Smooth muscle cell (in vitro differentiated cells): ENCODE measurements around the gene ACVR2A. TPM values are rescaled to one million over a fixed set of nuclear protein-coding genes. Genes with fewer than 3 reads are reported as not detected.

Source experiments
- DNase-seq: peaks from one replicate; lab custom pipeline; 2025; ENCODE audit not compliant: unreplicated experiment; lab: John Stamatoyannopoulos, UW
- H2AFZ ChIP-seq: fragments of 200-600 bp; sonication (generic); 2 replicates; pipeline ENCODE4 v1.6.0; 2016; ENCODE audit warnings: antibody characterized with exemption, low read depth, mild to moderate bottlenecking
- H3F3A ChIP-seq: fragments of 200-600 bp; sonication (generic); 2 replicates; pipeline ENCODE4 v1.6.0; 2017; ENCODE audit warnings: antibody characterized with exemption, low read depth
- H3K27ac ChIP-seq: fragments of 200-600 bp; sonication (generic); 2 replicates; pipeline ENCODE4 v1.5.1; 2016; ENCODE audit warnings: low read depth, mild to moderate bottlenecking
- H3K27me3 ChIP-seq: fragments of 200-600 bp; sonication (generic); 2 replicates; pipeline ENCODE4 v1.6.1; 2016; ENCODE audit warnings: low read depth, mild to moderate bottlenecking
- H3K36me3 ChIP-seq: fragments of 200-600 bp; sonication (generic); 2 replicates; pipeline ENCODE4 v1.5.1; 2016; ENCODE audit warnings: low read depth
- H3K4me1 ChIP-seq: fragments of 200-600 bp; sonication (generic); 2 replicates; pipeline ENCODE4 v1.5.1; 2016; ENCODE audit warnings: low read depth
- H3K4me2 ChIP-seq: fragments of 200-600 bp; sonication (generic); 2 replicates; pipeline ENCODE4 v1.6.0; 2016; ENCODE audit warnings: mild to moderate bottlenecking
- H3K4me3 ChIP-seq: fragments of 200-600 bp; sonication (generic); 2 replicates; pipeline ENCODE4 v1.5.1; 2016; ENCODE audit warnings: mild to moderate bottlenecking
- H3K79me2 ChIP-seq: fragments of 200-600 bp; sonication (generic); 2 replicates; pipeline ENCODE4 v1.6.0; 2016; ENCODE audit warnings: low read depth, mild to moderate bottlenecking
- H3K9ac ChIP-seq: fragments of 200-600 bp; sonication (generic); 2 replicates; pipeline ENCODE4 v1.6.0; 2016; ENCODE audit warnings: low read depth
- H3K9me3 ChIP-seq: fragments of 200-600 bp; sonication (generic); replicated peaks from 2 replicates; pipeline ENCODE4 v1.5.1; 2016; ENCODE audit warnings: low read depth
- H4K20me1 ChIP-seq: fragments of 200-600 bp; sonication (generic); 2 replicates; pipeline ENCODE4 v1.6.0; 2016; ENCODE audit warnings: low read depth
- WGBS: methylation state at CpG from one replicate; pipeline ENCODE4 v1.1.7; 2016; ENCODE audit warnings: low lambda C conversion rate; 5-methylcytosine and 5-hydroxymethylcytosine counted together
- polyA plus RNA-seq: library from polyadenylated mRNA; unstranded; fragments of >200 nt; fragmentation: Nextera tagmentation; extraction: Ambion mirVana; gene quantifications from 2 replicates; pipeline ENCODE4 v1.2.1, GENCODE V29; 2016
- total RNA-seq: library from RNA; depleted of rRNA; stranded (reverse); fragments of >200 nt; gene quantifications from 2 replicates; pipeline ENCODE4 v1.2.3, GENCODE V29; 2014
- TF ChIP-seq, protein P1 (sequence below): fragments of 200-600 bp; sonication (generic); IDR thresholded peaks from 2 replicates; pipeline ENCODE4 v1.5.1; 2017; ENCODE audit warnings: borderline replicate concordance, mild to moderate bottlenecking, antibody characterized with exemption; ENCODE audit not compliant: insufficient read depth, poor library complexity, severe bottlenecking

ACVR2A gene
- total and polyA plus RNA-seq, 2 experiments from 2014 or later: 12.4 to 39.7 TPM

DNA sequence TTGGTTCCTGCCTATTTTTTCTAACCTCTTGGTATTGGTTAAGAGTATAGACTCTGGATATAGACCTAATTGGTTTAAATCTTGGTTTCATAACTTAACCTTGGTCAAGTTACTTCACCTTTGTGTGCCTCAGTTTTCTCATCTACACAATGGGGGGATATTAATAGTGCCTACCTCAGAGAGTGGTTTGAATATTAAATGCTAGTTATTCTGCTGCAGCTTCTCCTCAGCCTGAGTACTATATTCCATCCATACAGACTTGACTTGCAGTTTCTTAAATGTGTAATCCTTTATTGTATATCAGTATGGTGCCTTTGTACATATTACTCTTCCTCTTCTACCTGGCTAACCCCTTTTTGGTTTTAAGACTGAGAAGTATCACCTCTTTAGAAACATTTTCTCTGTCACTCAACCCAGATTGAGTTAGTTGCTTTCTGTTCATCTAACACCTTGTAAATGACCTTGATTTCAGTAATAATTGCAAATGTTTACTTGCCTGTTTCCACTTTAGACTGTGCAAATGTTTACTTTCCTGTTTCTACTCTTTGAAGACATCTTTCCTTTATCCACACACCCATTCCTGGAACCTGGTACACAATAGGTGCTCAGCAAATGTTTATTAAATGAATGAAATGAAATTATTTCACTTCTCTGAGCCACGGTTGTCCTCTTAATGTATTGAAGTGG lies 6.6 kb downstream of the ACVR2A start:
- Histone ChIP-seq H3K4me1 (peaks cover 17% of the 10 kb centered on the region), H3K36me3 (no peaks in the 10 kb centered on the region), H3K27me3 (no peaks in the 10 kb centered on the region), H3K4me3 (no peak overlapping the region), H3K4me2 (no peak overlapping the region), H3K9me3 (no peaks in the 10 kb centered on the region), H3K9ac (no peak overlapping the region), H2AFZ (no peak overlapping the region), H4K20me1 (peaks cover 100% of the 10 kb centered on the region), H3K27ac (no peak overlapping the region), H3K79me2 (peaks cover 100% of the 10 kb centered on the region), H3F3A (no peaks in the 10 kb centered on the region)
- TF ChIP-seq, protein P1, sequence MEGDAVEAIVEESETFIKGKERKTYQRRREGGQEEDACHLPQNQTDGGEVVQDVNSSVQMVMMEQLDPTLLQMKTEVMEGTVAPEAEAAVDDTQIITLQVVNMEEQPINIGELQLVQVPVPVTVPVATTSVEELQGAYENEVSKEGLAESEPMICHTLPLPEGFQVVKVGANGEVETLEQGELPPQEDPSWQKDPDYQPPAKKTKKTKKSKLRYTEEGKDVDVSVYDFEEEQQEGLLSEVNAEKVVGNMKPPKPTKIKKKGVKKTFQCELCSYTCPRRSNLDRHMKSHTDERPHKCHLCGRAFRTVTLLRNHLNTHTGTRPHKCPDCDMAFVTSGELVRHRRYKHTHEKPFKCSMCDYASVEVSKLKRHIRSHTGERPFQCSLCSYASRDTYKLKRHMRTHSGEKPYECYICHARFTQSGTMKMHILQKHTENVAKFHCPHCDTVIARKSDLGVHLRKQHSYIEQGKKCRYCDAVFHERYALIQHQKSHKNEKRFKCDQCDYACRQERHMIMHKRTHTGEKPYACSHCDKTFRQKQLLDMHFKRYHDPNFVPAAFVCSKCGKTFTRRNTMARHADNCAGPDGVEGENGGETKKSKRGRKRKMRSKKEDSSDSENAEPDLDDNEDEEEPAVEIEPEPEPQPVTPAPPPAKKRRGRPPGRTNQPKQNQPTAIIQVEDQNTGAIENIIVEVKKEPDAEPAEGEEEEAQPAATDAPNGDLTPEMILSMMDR: no peak
- no peak for DNase-seq
- WGBS: 94% methylated on average over 1 of the region's 1 CpG

DNA sequence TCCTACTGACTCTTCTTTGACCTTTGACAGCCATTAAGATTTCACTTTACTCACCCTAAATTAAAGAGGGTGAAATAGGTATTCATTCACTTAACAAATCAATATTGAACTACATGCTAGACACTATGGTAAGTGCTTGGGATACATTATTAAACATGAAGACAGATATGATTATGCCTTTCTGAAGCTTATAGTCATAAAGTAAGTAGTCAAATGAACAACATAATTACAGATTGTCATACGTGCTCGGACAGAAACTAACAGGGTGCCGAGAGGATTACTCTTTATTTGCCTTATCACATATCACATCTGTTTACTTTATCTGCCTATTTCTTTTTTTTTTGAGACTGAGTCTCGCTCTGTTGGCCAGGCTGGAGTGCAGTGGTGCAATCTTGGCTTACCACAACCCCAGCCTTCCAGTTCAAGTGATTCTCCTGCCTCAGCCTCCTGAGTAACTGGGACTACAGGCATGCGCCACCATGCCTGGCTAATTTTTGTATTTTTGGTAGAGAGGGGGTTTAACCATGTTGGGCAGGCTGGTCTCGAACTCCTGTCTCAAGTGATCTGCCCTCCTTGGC lies 9.8 kb downstream of the ACVR2A start:
- Histone ChIP-seq H3K79me2 (peaks cover 100% of the 10 kb centered on the region), H2AFZ (no peak overlapping the region), H3K27ac (no peak overlapping the region), H3K36me3 (no peaks in the 10 kb centered on the region), H3K9me3 (no peaks in the 10 kb centered on the region), H3K4me1 (peaks cover 17% of the 10 kb centered on the region), H3K4me3 (no peak overlapping the region), H3K9ac (no peak overlapping the region), H3K4me2 (no peak overlapping the region), H3K27me3 (no peaks in the 10 kb centered on the region), H4K20me1 (peaks cover 100% of the 10 kb centered on the region), H3F3A (no peaks in the 10 kb centered on the region)
- TF ChIP-seq, protein P1: no peak
- 84% methylated on average over 6 of the region's 6 CpGs for WGBS
- no peak for DNase-seq

DNA sequence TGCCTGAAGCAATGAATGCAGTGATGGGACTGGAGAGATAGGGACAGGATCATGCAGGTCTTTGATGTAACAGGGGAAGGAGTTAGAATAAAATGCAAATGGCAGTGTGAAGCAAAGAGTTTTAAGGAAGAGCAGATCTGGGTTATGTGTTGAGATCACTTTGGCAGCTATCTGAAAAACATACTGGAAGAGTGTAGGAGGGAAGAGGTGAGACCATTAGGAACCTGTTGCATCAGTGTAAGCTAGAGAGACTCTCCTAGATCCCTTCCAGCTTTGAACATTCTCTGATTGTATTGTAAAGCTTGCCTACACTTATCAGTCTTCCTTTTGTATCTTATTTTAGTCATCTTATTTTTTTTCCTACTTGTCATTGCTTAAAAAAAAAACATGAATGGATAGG lies 10.5 kb downstream of the ACVR2A start:
- Histone ChIP-seq H3K36me3 (no peaks in the 10 kb centered on the region), H3K27me3 (no peaks in the 10 kb centered on the region), H3K27ac (no peak overlapping the region), H2AFZ (no peak overlapping the region), H3K4me3 (no peak overlapping the region), H4K20me1 (peaks cover 100% of the 10 kb centered on the region), H3K79me2 (peaks cover 99% of the 10 kb centered on the region), H3F3A (no peaks in the 10 kb centered on the region), H3K9ac (no peak overlapping the region), H3K4me2 (no peak overlapping the region), H3K9me3 (no peaks in the 10 kb centered on the region), H3K4me1 (peaks cover 18% of the 10 kb centered on the region)
- TF ChIP-seq, protein P1: no peak
- DNase-seq: no peak

DNA sequence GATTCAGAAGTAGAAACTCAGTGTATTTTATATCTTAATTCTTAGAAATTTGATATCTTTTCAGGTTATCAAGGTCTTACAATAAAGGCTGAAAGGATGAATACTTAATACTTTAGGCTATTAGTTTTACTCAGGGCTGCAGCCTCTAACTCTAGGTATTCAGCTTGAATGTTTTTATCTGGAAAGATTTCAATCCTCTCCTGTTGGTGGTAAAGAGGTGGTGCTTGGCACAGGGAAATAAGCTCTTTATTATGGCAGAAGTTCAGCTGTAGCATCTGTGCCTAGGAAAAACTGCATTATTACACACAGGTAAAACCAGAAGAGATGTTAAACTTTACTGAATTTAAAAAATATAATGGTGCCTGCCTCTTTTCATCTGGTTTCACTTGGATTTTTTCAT lies 11.1 kb downstream of the ACVR2A start:
- Histone ChIP-seq H4K20me1 (peaks cover 100% of the 10 kb centered on the region), H3K4me2 (no peak overlapping the region), H3K4me3 (no peak overlapping the region), H3F3A (no peaks in the 10 kb centered on the region), H3K9me3 (no peaks in the 10 kb centered on the region), H3K27me3 (no peaks in the 10 kb centered on the region), H3K27ac (no peak overlapping the region), H2AFZ (no peak overlapping the region), H3K9ac (no peak overlapping the region), H3K4me1 (peaks cover 23% of the 10 kb centered on the region), H3K79me2 (peaks cover 99% of the 10 kb centered on the region), H3K36me3 (no peaks in the 10 kb centered on the region)
- no peak for DNase-seq
- TF ChIP-seq, protein P1: no peak
